NB4 (cell line): ENCODE results near the gene PRKAB2.

Experiments used
- CTCF ChIP-seq: IDR thresholded peaks from one replicate; pipeline ENCODE4 v1.5.1; 2012; ENCODE audit warnings: low read depth, low read length
- MAX ChIP-seq: IDR thresholded peaks from 2 replicates; pipeline ENCODE4 v1.6.1; 2011; ENCODE audit warnings: low read depth, low read length
- MYC ChIP-seq: IDR thresholded peaks from 2 replicates; pipeline ENCODE4 v1.6.1; 2011; ENCODE audit warnings: low read depth, low read length
- POLR2A ChIP-seq: IDR thresholded peaks from 2 replicates; pipeline ENCODE4 v1.6.1; 2011; ENCODE audit warnings: mild to moderate bottlenecking; ENCODE audit not compliant: insufficient read length; ENCODE audit errors: extremely low read depth

- TF ChIP-seq POLR2A (no peak), CTCF (no peak), MAX (no peak), MYC (no peak)
Measured at GRCh38 chr1:147177611-147178380, 5.5 kb upstream of the PRKAB2 start.
